Measurements from ENCODE around the gene ZNF462.
A peak's percentile ranks its signal among the peaks of the same experiment; 100 is the strongest.
"Not testable (repeated sequence)": the region's sequence is repeated elsewhere in the genome, so short reads cannot be mapped to it uniquely, and the experiment has no call there.

The ZNF462 gene

GRCh38 chr9:106889061-106889590 is 26.2 kb downstream of the ZNF462 start:
- no peak for DNase-seq (ENCODE audit: low read depth)

GRCh38 chr9:106890608-106891007 is 27.6 kb downstream of the ZNF462 start:
- DNase-seq (ENCODE audit: low read depth): no peak

GRCh38 chr9:106891286-106891685 is 28.3 kb downstream of the ZNF462 start:
- no peak for DNase-seq (ENCODE audit: low read depth)

- no peak for DNase-seq (ENCODE audit: low read depth)
These were observed 29.7 kb downstream of the ZNF462 start for GRCh38 chr9:106892632-106893031.

GRCh38 chr9:106893088-106893487 is 30.1 kb downstream of the ZNF462 start:
- no peak for DNase-seq (ENCODE audit: low read depth)

GRCh38 chr9:106896695-106897094 is 33.7 kb downstream of the ZNF462 start:
- DNase-seq (ENCODE audit: low read depth): no peak

GRCh38 chr9:106897236-106897635 is 34.3 kb downstream of the ZNF462 start:
- no peak for DNase-seq (ENCODE audit: low read depth)

- no peak for DNase-seq (ENCODE audit: low read depth)
These were observed 34.8 kb downstream of the ZNF462 start for GRCh38 chr9:106897751-106898150.

GRCh38 chr9:106900523-106900922 is 37.6 kb downstream of the ZNF462 start:
- DNase-seq (ENCODE audit: low read depth): not testable (repeated sequence)

- DNase-seq (ENCODE audit: low read depth): no peak
These were observed 43.2 kb downstream of the ZNF462 start for GRCh38 chr9:106906129-106906528.

GRCh38 chr9:106911951-106912350 is 49.0 kb downstream of the ZNF462 start:
- no peak for DNase-seq (ENCODE audit: low read depth)

GRCh38 chr9:106913276-106913675 is 50.3 kb downstream of the ZNF462 start:
- no peak for DNase-seq (ENCODE audit: low read depth)

- no peak for DNase-seq (ENCODE audit: low read depth)
These were observed 52.9 kb downstream of the ZNF462 start for GRCh38 chr9:106915851-106916250.

GRCh38 chr9:106916466-106917235 is 53.7 kb downstream of the ZNF462 start:
- no peak for DNase-seq (ENCODE audit: low read depth)

- no peak for DNase-seq (ENCODE audit: low read depth)
These were observed 56.0 kb downstream of the ZNF462 start for GRCh38 chr9:106918825-106919509.

GRCh38 chr9:106920091-106920490 is 57.1 kb downstream of the ZNF462 start:
- no peak for DNase-seq (ENCODE audit: low read depth)

- no peak for DNase-seq (ENCODE audit: low read depth)
These were observed 57.8 kb downstream of the ZNF462 start for GRCh38 chr9:106920701-106921283.

- DNase-seq (ENCODE audit: low read depth): peak; percentile 54
These were observed 58.5 kb downstream of the ZNF462 start for GRCh38 chr9:106921341-106921899.

- DNase-seq (ENCODE audit: low read depth): no peak
These were observed 59.1 kb downstream of the ZNF462 start for GRCh38 chr9:106922026-106922425.

- DNase-seq (ENCODE audit: low read depth): no peak
These were observed 62.4 kb downstream of the ZNF462 start for GRCh38 chr9:106925392-106925791.

- no peak for DNase-seq (ENCODE audit: low read depth)
These were observed 65.0 kb downstream of the ZNF462 start for GRCh38 chr9:106927916-106928315.

- no peak for DNase-seq (ENCODE audit: low read depth)
These were observed 65.4 kb downstream of the ZNF462 start for GRCh38 chr9:106928350-106928749.

Data from CMK (cell line).